Bone marrow (tissue), 2 donors: ENCODE results near the gene PTPRN2.
A peak's percentile ranks its signal among the peaks of the same experiment; 100 is the strongest.

Experiments
- DNase-seq, 2 donors: peaks; one replicate each; lab custom pipeline; 2025; lab: John Stamatoyannopoulos, UW

The PTPRN2 gene

DNA sequence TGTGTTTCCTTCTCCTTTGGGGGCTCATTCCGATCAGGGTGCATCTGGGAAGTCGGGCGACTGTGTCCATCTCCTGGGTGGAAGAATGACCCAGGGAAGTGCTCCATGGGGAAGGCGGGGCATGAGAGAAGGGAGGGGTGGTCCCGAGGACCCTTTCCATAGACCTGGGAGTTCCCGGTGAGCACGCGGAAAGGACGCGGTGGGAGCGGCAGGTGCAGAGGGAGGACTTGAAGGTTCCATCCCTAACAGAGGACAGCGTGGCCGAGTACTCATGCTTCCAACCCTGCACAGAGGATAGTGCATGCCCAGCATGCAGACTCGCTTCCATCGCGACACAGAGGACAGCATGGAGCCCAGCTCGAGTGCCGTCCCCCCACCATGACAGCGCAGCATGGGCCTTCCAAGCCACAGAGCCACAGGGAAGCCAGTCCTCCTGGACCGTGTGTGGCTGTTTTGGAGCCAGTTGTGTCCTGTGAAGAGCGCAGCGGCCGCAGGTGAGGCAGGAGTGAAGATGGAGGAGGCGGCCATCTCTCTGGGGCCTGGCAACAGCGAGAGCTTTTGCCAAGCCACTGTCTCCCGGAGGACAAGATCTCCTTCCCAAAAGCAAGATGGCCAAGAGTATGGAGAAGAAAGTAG, 969.4 kb downstream of the PTPRN2 start:
- no peak for DNase-seq

DNA sequence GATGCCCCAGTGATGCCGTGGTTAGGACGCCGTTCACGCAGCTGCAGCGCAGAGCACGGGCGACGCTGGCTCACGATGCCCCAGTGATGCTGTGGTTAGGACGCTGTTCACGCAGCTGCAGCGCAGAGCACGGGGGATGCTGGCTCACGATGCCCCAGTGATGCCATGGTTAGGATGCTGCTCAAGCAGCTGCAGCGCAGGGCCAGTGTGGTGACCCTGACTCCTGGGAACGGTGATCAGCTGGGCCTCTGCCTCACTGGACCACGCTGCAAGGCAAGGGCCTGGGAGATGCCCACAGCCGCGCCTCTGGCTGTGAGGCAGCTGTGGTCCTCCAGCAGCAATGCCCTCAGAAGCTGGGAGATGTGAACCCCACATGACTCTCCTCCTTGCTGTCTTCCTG, 970.2 kb downstream of the PTPRN2 start:
- DNase-seq = no peak

DNA sequence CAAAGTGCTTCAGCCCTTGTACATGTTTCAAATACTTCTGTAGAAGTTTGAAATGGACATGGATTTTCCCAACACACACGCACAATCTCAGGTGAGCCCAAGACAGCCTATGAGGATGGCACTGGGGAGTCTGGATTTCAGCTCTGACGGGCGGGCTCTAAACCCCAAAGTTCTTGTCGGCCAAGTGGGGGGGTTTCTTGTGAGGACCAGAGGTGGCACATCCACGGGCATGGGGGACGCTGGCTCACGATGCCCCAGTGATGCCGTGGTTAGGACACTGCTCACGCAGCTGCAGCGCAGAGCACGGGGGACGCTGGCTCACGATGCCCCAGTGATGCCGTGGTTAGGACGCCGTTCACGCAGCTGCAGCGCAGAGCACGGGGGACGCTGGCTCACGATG, 970.7 kb downstream of the PTPRN2 start:
- DNase-seq = no peak

DNA sequence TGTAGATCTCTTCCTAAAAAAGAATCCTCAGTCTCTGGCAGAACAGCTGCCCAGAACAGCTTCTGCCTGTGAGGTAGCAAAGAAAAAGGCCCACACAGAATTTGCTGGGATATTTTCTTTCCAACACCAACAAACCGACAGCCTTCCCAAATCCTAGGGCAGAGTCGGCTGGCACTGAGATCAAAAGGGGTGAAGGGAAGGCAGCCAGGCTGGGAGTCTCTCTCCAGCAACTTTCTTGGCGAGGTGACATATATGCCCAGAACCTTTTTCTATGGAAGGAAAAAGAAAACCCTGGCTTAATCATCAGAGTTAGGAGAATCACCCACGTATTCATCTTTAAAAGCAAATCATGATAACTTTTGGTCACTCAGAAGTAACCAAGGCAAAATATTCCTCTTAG, 971.2 kb downstream of the PTPRN2 start:
- DNase-seq = no peak

DNA sequence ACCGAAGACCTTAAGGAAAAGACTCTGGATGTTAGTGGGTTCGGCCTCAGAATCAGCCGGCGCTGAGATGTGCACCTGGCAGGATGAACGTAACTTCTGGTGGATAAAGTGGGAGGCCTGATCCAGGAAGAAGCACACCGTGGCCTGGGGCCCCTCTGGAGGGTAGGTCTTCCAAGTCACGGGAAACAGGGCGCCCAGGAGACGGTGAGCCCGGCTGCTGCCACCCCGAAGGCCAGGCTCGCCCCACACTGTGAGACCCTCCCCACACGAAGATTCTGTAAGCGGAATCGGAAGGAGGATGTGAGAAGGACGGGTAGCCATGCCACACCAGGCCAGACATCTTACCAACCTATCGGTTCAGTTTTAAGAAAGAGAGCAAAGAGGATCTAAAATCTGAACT, 971.8 kb downstream of the PTPRN2 start:
- DNase-seq = no peak

DNA sequence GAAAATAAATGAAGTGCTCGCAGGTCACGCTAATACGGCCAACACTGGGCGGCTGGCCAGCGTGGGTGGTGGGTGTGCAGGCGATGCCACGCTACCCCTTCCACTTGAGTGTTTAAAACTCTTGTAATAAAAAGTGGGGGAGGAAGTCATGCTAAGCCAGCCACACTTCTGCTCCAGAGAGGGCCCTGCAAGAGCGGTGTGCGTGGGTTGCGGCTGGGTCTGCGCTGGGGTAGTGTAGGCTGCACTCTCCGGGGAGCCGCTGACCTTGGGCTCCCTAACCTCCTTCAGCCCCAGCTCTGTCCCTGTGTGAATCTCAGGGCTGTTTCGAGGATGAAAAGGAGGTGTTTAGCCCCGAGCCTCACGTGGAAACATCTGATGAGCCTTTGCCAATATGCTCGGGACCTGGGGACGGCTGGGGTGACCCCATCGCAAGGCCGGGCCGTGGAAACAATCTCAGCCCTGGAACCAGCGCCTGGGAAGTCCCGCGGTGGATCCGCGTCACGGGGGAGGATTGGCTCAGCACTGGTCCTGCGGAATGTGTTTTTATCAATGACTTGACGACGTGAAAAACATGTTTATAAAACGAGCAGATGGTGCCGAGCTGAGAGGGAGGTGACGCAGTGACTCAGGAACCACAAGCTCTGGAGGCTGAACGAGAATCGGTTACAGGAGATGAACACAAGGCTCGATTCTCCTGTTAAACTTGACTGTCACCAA, 972.4 kb downstream of the PTPRN2 start:
- no peak for DNase-seq

DNA sequence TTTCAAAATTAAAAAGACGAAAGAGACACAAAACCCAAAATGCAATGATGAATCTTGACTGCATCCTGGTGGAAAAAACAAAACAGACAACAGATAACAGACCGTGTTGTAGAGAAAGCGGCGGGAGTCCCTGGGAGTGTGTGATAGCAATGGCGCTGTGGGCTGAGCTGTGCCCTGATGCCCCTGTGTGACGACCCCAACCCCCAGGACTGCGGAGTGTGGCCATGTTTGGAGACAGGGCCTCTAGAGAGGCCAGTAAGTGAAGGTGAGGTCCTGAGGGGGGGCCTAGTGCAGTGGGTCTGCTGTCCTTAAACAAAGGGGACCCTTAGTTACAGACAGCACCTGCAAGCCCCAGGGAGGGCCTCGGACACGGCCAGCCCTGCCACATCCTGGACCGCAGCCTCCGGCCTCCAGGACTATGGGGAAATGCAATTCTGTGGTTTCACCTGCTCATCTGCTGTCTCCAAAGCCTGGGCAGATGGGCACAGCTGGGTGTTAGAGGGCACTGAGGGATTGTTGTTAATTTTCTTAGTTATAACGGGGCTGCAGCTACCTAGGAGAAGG, 973.1 kb downstream of the PTPRN2 start:
- DNase-seq = no peak

DNA sequence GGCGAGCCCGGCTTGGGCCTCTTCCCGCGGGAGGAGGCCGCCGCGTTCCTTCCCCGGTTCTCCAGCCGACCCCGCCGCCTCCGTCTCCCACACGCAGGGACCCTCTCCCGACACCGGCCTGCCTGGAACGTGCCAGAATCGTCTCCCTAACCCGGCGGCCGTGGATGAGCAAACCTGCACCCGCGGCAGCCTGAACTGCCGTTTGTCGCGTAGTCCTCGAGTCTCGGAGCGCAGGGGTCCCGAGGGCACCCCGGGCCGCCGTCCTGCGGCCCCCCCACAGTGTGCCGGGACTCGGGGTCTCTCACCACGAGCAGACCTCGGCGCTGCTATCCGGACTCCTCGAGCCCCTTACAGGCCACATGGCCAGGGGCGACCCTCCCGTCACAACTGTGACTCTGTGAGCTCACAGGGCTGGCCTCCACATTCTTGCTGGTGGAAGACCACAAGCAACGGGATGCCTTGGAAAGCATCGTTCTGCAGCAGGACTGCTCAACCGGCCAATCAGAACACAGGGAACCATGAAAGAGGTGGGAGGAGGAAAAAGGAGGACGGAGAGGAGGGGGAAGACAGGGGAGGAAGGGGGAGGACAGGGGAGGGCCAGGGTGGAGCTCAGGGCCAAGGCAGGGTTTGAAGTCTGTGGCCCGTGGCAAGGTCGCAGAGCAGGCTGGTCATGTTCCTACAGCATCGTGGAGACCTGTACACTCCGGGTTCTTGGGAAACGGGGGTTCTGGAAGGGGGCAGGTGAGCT, 973.9 kb downstream of the PTPRN2 start:
- DNase-seq = no peak

DNA sequence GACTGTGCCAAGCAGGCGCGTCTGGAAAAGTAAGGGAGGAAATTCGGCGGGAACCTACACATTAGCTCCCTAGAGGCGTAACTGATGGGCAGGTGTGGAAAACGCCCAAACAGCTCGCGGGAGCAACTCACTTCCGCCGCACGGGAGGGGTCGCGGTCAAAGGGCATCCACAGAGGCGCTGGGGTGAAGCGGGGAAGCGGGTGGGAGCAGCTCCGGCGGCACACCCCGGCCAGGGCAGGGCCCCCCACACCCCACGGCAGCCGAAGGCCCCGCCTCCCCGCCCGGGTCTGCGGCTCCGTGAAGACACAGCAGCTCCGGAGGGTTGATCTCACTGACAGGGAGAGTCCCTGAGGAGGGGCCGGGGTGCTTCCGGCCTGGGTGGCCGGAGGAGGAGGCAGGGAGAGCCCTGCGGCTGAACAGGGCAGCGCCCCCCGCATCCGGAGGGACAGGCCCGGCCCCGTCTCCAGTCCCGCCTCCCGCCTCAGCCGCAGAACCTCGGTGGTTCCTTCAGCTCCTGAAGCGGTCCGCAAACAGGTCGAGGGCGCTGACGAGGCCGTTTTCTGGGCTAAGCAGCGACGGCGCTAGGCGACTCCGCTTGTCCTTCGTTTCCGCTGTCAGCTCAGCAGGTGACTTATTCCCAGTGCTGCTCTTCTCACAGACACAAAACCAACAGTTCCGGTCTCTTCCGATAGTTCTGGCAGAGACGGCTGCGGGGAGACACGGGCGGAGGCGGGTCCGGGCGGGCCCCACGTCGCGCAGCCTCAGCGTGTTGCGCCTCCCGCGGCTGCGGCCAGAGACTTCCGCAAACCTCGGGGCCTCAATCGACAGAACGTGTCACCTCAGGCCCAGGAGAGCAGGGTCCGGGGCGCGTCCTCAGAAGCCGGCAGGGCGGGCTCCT, 974.7 kb downstream of the PTPRN2 start:
- peak in 1 of 2 donors; percentile 55 for DNase-seq

DNA sequence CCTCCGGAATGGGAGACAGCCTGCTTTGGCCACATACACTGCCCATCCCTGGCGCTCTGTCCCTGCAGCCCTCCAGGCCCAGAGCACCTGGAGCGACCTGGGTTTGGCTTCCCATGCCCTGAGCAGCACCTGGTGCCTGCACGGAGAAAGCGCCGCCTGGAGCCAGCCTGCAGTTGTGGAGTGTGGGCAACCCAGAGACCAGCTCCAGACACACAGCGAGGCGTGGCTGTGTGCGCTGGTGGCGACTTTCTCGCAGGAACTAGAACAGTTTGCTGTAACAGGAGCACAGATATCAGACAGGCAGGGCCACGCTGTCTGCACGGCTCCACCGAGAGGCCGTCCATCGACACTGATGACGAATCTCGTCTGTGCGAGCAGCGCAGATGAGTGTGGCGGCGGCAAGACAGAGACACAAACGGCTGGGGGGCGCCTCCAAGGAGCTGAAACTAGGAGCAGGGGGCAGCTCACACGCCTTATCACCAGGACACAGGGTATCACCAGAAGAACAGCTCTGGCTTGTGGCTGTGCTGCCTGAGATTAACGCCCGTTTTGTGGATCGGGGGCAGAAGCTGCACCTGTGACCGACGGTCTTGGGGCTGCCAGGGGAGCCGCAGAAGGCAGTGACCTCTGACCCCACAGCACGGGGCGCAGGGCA, 975.5 kb downstream of the PTPRN2 start:
- no peak for DNase-seq

DNA sequence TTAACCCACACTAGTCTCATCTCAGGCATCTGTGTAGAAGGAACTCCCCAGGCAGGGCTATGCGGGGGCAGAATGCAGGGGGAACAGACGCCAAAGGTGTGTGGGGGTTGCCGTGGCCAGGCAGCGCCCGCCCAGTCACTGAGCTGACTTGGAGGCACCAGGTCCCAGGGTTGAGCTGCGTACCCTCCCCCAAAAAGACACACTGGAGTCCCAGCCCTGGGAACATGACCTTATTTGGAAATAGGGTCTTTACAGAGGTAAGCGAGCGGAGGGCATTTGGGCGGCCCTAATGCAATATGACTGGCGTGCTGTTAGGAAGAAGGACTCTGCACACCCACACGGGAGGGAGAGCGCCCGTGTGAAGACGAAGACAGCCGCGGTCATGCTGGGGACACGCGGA, 976.3 kb downstream of the PTPRN2 start:
- no peak for DNase-seq

DNA sequence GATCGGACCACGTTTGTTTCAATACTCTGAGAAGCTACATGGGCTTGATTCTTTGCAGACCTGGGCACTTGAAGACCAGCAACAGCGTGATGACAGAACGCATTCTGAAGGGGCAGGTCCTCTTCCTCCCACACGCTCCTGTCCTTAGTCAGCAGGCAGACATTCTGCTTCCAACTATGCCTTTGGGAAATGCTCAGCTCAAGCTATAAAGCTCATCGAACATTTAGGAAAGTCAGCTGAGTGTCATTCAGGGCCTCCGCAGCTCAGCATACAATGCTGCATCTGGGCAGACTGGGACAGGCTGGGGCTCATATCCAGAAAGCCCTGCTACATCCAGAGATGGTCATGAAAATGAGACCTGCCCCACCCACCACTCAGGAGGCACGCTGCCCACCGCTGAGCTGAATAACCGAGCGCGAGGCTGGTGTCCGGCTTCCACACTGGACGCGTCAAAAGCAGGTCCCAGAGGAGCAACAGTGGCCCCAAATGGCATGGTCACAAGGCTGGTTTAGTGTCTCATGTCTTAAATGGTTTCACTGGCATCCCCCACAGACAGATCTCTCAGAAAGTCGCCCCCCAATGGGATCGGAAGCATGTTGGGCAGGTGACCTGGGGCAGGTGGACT, 976.8 kb downstream of the PTPRN2 start:
- no peak for DNase-seq

DNA sequence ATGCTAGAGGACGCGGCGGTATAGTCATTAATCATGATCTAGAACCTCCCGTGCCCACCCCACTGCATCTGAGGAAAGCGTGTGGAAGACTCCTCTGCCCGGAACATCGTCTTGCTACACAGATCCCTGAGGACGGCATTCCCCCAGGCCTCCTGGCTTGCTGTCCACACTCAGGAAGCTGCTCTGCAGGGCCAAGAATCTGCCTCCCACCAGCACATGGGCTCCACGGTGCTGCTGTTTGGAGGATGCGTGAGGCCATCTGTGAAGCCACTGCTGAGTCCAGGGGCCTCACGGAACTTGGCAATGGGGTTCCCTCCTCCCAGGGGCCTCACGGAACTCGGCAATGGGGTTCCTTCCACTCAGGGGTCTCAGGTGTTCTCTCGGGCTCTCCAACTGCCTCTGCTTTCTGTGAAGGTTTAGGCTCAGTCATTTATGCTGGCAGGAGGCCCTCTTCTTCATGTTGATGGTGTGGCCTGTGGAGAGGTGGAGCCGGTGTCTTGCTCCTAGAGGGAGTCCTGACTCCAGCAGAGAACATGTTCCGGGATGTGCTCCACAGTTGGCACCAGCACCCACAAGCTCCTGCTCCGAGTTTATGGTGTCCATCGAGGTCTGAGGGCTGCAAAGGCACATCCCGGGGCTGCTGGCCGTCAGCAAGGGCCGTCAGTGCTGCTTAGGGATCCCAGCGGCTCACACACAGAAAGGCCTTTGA, 977.5 kb downstream of the PTPRN2 start:
- no peak for DNase-seq

DNA sequence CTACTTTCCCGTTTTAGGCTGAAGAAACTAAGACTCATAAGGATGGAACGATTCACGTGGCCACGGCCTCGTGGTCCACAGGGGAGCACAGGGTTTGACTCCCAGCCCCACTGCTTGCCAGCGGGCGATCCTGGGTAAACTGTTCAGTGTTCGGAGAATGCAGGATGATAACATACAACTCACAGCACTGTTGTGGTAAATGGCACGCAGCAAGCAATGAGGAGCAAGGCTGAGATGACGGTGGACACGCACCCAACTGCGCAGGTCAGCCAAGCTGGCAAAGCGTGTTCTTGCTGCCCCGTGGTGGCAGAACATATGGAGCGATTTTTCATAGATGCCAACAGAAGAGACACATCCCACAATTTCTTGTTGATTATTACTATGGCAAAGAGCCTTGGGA, 978.1 kb downstream of the PTPRN2 start:
- DNase-seq = no peak

DNA sequence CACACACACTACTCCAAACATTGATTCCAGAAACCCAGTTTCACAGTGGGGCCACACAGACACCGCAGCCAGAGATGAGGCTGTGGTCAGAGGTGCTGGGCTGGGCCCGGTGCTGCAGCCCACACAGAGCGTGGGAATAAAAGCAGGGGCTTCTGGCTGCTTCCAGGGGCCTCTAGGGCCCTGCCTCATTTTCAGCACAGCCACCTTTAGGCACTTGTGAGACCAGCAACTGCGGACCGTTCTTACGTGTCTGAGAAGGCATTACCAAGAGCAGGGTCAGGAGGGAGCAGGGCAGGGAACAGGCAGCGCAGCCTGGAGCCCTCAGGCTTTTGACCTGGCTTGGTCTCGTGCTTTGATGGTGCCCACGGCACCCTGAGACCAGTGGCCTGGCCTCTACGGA, 980.4 kb downstream of the PTPRN2 start:
- DNase-seq = no peak

DNA sequence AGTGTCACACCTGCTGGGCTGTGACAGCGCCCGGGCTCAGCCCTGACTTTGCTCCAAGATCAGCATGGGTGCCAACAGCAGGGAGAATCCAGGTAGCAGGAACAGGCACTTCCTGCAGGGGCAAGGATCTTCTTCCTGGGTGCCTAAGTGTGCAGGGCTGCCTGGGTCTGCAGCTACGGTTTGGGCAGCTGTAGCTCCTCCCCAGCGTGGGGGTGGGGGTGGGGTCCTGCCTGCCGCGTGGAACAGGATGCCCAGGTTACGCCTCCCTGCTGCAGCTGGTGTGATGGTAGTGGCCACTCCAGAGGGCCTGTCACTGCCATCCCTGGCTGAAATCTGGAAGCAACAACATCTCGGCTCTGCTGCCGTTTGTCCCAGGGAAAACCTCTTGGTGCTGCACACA, 981.5 kb downstream of the PTPRN2 start:
- no peak for DNase-seq

DNA sequence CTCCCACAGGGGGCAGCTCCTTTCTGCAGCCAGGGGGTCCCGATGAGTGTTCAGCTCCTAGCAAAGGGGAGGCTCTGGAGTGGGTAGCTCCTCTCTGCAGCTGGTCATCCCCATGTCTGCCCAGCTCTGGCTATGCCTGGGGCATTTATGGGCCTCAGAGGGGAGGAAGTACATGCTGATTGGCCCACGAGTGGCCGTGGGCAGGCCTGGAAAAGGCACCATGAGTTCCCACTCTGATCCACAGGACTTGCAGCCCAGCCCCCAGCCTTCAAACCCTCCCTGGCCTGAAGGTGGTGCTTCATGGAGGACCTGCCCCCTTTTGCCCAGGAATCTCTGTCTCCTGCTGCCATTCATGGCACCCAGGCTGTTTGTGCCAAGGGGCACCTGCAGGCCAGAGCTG, 982.0 kb downstream of the PTPRN2 start:
- no peak for DNase-seq

DNA sequence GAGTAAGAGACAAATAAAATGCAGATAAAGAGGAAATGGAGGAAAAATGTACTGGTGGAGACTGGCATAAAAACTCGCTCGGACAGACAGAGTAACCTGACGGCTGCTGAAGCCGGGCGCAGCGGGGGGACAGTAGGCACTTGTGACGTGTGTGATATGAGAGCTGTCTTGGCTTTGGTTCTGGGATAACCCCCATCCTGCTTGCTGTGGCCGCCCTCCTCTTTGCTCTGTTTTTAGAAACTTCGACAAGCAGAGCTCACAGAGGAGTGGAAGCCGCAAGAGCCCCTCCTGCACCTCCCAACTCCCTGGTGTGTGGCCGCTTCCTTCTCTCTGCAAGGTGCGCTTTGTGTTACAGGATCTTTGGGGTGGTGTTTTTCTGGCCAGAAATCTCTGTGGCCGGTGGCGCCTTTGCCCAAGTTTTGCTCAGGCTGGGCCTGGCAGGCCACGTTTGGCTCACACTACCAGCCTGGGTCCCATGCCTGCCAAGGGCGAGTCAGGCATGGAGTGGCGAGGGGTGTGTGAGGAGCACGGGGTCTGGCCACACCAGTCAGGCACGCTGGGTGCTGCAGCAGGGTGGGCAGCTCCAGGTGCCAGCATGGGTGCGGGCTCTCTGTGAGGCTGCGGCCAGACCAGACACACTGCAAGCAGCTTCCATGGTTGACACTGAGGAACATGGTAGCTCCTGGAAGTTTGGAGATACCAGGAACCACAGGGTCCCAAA, 982.8 kb downstream of the PTPRN2 start:
- DNase-seq = no peak

DNA sequence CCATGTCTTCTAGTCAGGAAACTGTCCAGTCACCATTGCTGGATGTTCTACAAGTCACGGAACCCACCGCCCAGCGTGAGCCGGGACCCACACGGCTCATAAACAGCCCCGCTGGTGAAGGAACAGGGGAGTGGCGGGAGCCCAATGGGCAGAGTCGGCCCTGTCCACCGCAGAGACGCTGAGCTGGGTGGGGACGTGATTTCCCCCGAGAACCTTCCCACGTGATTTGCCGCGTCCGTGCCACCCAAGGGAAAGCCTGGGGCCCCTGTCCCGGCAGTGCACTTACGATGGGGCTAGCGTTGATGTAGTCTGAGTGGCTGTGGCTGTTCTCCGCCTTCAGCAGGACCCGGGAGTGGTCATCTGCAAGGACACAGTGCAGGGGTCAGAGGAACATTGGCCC, 983.9 kb downstream of the PTPRN2 start:
- no peak for DNase-seq

DNA sequence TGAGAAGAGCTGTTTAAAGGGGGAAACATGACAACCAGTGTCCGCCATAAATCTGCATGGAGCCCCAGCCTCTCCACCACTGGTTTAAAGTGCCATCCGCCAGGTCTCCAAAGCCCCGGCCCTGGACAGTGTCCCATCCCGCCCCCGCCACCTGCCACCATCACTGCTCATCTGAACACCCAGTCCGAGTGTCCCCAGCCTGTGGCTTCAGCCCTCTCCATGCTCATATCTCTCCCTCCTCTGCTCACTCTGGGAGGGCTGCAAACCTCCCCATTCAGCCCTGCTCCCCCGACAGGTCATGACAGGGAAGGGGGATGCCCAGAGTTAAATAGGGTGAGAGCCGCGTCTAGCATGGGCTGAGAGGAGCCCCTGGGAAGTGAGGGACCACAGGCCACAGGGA, 984.6 kb downstream of the PTPRN2 start:
- no peak for DNase-seq
